ENCODE data around the gene CCDC127.
"Not testable (repeated sequence)": the region's sequence is repeated elsewhere in the genome, so short reads cannot be mapped to it uniquely, and the experiment has no call there.

Gene CCDC127

DNA sequence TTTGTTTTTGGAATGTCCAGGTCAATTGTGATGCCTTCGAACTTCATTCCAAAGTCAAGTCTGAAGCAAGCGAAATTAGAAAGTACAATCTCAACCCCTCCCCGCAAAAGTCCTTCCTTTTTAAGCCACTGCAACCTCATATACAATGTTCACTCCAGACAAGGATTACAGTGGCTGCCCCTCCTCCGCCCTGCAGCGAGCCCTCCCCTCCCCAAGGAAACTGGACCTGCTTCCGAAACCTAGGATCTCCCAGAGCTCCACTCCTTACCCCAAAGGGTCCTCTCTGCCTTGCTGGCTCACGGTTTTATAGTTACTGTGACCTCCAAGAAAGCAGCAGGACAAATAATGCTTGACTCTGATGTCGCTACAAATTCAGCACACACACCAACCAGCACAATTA, 16.3 kb downstream of the CCDC127 start:
- DNase-seq: no peak

GRCh38 chr5:200985-201384, 17.0 kb downstream of the CCDC127 start:
- DNase-seq: no peak

DNA sequence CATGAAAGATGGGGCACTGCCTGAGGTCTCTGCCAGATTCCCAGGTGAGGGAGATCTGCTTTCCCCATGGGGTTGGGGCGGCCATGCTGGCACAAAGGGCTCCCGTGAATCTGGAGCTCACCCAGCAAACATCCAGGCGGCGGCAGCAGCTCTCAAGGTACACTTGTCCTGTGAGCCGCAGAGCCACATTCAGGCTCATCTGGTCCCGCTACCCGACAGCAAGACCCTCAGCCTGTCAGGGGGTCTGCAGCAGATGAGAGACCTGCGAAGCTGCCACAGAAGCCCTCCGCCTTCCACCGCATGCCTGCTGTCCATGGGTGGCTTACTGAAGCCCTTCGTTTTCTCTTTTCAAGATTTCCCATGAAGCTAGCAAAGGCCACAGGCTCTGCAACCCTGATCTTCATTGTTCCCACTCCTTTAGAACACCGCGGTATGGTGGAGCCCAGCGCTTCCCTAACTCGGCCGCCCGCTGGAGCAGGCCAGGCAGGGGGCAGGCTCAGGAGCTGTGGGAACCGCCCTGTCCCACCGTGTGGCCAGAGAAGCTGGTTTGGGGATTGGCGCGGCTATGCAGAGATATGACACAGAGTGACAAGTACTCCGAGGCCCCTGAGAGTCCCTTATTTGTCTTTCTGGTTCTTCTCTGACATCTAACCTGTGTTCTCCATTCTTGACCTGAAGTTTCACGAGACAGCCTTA, 17.9 kb downstream of the CCDC127 start:
- DNase-seq: no peak

GRCh38 chr5:199197-199949, 18.6 kb downstream of the CCDC127 start:
- DNase-seq: no peak

GRCh38 chr5:198516-199196, 19.3 kb downstream of the CCDC127 start:
- no peak for DNase-seq

- DNase-seq: no peak
These were observed 20.0 kb downstream of the CCDC127 start for GRCh38 chr5:197892-198489.

DNA sequence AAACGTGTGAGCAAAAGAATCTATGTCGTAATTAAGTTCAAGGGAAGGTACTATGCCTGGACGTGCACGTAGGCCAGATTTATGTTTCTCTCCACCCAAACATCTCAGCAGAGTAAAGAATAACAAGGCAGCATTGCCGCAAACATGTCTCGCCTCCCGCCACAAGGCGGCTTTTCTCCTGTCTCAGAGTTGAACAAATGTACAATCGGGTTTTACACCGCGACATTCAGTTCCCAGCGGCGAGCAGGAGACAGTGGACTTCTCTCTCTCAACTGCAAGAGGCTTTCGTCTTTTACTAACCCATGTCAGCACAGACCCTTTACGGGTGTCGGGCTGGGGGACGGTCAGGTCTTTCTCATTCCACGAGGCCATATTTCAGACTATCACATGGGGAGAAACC, 20.9 kb downstream of the CCDC127 start:
- DNase-seq: not testable (repeated sequence)

DNA sequence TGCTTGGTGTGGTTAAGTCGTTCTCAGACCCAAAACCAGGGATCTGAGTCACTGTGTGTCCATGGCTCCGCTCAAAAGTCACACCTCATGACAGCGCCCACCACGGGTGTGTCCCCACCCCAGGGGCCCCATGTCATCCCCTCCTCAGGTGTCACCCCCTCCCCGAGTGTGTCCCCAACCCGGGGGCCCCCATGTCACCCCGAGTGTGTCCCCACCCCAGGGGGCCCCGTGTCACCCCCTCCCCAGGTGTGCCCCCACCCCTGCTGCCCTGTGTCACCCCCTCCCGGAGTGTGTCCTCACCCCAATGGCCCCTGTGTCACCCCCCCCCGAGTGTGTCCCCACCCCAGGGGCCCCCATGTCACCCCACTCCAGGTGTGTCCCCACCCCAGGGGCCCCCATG, 21.6 kb downstream of the CCDC127 start:
- no peak for DNase-seq

- no peak for DNase-seq
These were observed 22.4 kb downstream of the CCDC127 start for GRCh38 chr5:195401-196160.

- no peak for DNase-seq
These were observed 23.2 kb downstream of the CCDC127 start for GRCh38 chr5:194603-195209.

GRCh38 chr5:194102-194501, 23.9 kb downstream of the CCDC127 start:
- DNase-seq: no peak

DNA sequence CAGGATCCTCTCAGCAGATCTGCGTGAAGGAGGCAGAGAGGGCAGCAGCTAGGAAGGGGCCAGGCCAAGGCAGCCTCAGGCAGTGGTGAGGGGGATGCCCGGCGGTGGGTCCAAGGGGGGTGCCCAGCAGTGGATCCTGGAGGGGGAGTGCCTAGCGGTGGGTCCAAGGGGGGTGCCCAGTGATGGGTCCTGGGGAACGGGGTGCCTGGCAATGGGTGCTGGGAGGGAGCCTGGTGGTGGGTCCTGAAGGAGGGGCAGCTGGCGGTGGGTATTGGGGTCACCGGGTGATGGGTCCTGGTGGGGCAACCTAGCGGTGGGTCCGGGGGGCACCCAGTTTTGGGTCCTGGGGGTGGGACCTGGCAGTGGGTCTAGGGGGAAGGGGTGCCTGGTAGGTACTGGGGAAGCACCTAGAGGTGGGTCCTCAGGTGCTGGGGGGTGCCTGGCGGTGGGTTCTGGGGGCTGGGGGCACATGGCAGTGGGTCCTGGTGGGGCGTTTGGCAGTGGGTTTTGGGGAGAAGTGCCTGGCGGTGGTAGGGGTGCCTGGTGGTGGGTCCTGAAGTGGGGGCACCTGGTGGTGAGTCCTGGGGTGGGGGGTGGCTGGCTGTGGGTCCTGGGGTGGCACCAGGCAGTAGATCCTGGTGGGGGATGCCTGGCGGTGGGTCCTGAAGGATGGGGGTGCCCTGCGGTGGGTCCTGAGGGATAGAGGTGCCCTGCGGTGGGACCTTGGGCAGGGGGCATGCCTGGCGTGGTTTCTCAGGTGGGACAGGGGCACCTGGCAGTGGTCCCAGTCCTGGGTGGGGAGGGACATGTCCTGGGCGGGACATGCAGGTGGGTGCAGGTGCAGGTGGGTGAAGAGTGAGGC, 24.8 kb downstream of the CCDC127 start:
- DNase-seq: no peak

- DNase-seq: no peak
These were observed 25.3 kb downstream of the CCDC127 start for GRCh38 chr5:192691-192969.

GRCh38 chr5:191949-192690, 25.8 kb downstream of the CCDC127 start:
- DNase-seq: no peak

DNA sequence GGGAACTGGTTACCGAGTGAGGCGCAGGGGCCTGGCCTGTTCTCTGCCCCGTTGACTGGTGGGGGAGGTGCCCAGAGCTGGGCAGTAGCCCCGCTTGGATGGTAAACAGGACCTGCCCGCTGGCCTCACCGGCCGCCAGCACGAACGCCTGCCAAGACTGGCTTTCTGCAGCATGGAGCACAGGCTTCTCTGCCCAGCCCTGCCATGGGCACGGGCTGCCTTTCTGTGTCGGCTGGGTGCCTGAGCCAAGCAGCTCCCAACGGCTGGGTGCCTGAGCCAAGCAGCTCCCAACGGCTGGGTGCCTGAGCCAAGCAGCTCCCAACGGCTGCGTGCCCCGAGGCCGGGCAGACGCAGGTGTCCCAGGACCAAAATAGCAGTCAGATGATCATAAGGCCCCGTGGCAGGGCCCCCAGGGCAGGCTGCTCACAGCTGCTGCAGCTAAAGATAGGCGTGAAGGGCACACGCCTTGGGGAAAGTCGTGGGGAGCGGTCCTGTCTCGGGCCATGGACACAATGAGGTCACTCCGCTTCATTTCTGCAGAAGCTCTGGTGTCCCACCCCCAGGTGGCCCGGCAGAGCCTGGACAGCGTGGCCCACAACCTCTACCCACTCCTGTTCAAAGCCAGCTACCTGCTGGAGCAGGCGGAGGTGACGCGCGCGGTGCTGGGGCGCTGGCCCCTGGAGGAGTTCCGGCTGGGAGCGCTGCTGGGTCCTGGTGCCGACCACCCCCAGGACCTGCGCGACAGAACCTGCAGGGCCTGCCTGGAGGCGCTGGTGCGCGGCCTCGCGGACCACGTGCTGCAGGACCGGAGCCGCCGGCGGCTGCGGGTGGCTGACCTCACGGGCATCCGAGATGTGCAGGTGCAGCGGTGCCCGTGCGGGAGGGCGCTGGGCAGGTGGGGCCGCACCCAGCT, 26.7 kb downstream of the CCDC127 start, which contains the start of gene LRRC14B:
TSS of gene LRRC14B (plus strand) at position 460 of the 913 bp plus-strand sequence. CDS start at position 504, 44 bp downstream.
- no peak for DNase-seq

GRCh38 chr5:190366-191035, 27.5 kb downstream of the CCDC127 start:
- DNase-seq: no peak

- no peak for DNase-seq
These were observed 28.0 kb downstream of the CCDC127 start for GRCh38 chr5:189976-190365.

GRCh38 chr5:189486-189885, 28.5 kb downstream of the CCDC127 start:
- no peak for DNase-seq
